Gastroesophageal sphincter (tissue), 4 donors: ENCODE results near the gene HOXD8. TPM values are rescaled to one million over a fixed set of nuclear protein-coding genes. Genes with fewer than 3 reads are reported as not detected.
A peak's percentile ranks its signal among the peaks of the same experiment; 100 is the strongest.

Experiments
- ATAC-seq: fragments of 150-250 bp; one replicate; pipeline ENCODE4 v1.9.1; 2016; ENCODE audit warnings: mild to moderate bottlenecking, moderate library complexity
- H3K27ac ChIP-seq, 4 donors: fragments of 200-600 bp; sonication (generic) in 3 of 4; 1 replicate in 3 of 4; 2 replicates in 1 of 4; pipeline ENCODE4 v1.5.1; 2016 to 2019
- H3K27me3 ChIP-seq: fragments of 200-600 bp; sonication (generic); one replicate; pipeline ENCODE4 v1.5.1; 2019
- H3K36me3 ChIP-seq, 2 donors: fragments of 200-600 bp; sonication (generic); one replicate each; pipeline ENCODE4 v1.5.1; 2019; ENCODE audit warnings: control low read depth in 1 of 2
- H3K4me1 ChIP-seq, 3 donors: fragments of 200-600 bp; sonication (generic); 1 replicate in 2 of 3; 2 replicates in 1 of 3; pipeline ENCODE4 v1.5.1; 2016 to 2019; ENCODE audit warnings: control low read depth in 2 of 3
- H3K4me3 ChIP-seq, 2 donors: fragments of 200-600 bp; sonication (generic); one replicate each; pipeline ENCODE4 v1.5.1; 2019; ENCODE audit warnings: mild to moderate bottlenecking in 1 of 2, moderate library complexity in 1 of 2
- H3K9me3 ChIP-seq, 3 donors: fragments of 200-600 bp; sonication (generic); one replicate each; pipeline ENCODE4 v1.5.1; 2017 to 2019; ENCODE audit warnings: control low read depth in 2 of 3
- CTCF ChIP-seq, 4 experiments: fragments of 200-600 bp in 2 of 4; fragments of 450-650 bp in 2 of 4; sonication (generic) in 1 of 4; IDR thresholded peaks; one replicate each; pipeline ENCODE4 v1.5.1; 2017 to 2019; ENCODE audit warnings: antibody characterized with exemption in 4 of 4, mild to moderate bottlenecking in 2 of 4, moderate library complexity in 2 of 4
- EP300 ChIP-seq: sonication (generic); formaldehyde crosslinking; IDR thresholded peaks from one replicate; pipeline ENCODE4 v1.6.1; 2017; ENCODE audit warnings: antibody characterized with exemption, mild to moderate bottlenecking
- POLR2A ChIP-seq, 2 donors: fragments of 450-650 bp; IDR thresholded peaks; one replicate each; pipeline ENCODE4 v1.6.1; 2017; ENCODE audit warnings: antibody characterized with exemption in 2 of 2, mild to moderate bottlenecking in 2 of 2, moderate library complexity in 1 of 2
- POLR2AphosphoS5 ChIP-seq: sonication (generic); formaldehyde crosslinking; IDR thresholded peaks from one replicate; pipeline ENCODE4 v1.6.1; 2017; ENCODE audit warnings: antibody characterized with exemption
- WGBS, 2 donors: methylation state at CpG; one replicate each; pipeline ENCODE4 v1.1.5; 2018; ENCODE audit warnings: low coverage in 1 of 2; 5-methylcytosine and 5-hydroxymethylcytosine counted together
- total RNA-seq, 4 donors: library from RNA; depleted of rRNA; stranded (reverse); fragments of >200 nt; gene quantifications; one replicate each; pipeline ENCODE4 v1.1.0, GENCODE V29; 2016

HOXD8 gene
- total RNA-seq, 4 donors from 2014 or later, result 2.3 to 6.9 (median 3.4) TPM

- Histone ChIP-seq H3K27ac (peak overlapping the region in 3 of 4 donors; percentile 50 to 59 (median 59)), H3K4me3 (peak overlapping the region in 1 of 2 donors; percentile 52), H3K36me3 (no peaks in the 10 kb centered on the region), H3K27me3 (peaks cover 98% of the 10 kb centered on the region), H3K4me1 (peaks cover 0 to 35% (median 15%) of the 10 kb centered on the region in 3 donors), H3K9me3 (no peaks in the 10 kb centered on the region)
- TF ChIP-seq POLR2AphosphoS5 (no peak), POLR2A (IDR thresholded peaks at IDR 0.05) (no peak), EP300 (no peak), CTCF (IDR thresholded peaks at IDR 0.05) (no peak)
- 15 to 24% methylated on average over 8 to 26 of the region's 28 CpGs for WGBS, 2 donors
- no peak for ATAC-seq
Observed at GRCh38 chr2:176138923-176139660, 9.6 kb downstream of the HOXD8 start.

GRCh38 chr2:176139661-176140512 is 10.4 kb downstream of the HOXD8 start:
- no peak for TF ChIP-seq EP300
- no peak for TF ChIP-seq POLR2AphosphoS5
- TF ChIP-seq CTCF (IDR thresholded peaks at IDR 0.05), result no peak
- TF ChIP-seq POLR2A (IDR thresholded peaks at IDR 0.05), result no peak
- Histone ChIP-seq H3K27me3 (peaks cover 95% of the 10 kb centered on the region), H3K4me3 (peak overlapping the region in 1 of 2 donors; percentile 52), H3K9me3 (no peaks in the 10 kb centered on the region), H3K4me1 (peaks cover 0 to 35% (median 15%) of the 10 kb centered on the region in 3 donors), H3K36me3 (no peaks in the 10 kb centered on the region), H3K27ac (peak overlapping the region in 3 of 4 donors; percentile 58 to 59 (median 59))
- WGBS, 2 donors, result 13 to 21% methylated on average over 23 to 34 of the region's 41 CpGs
- no peak for ATAC-seq

GRCh38 chr2:176140513-176141317 is 11.2 kb downstream of the HOXD8 start:
- no peaks in the 10 kb centered on the region for H3K36me3 ChIP-seq
- H3K4me1 ChIP-seq, result peaks cover 0 to 35% (median 15%) of the 10 kb centered on the region in 3 donors
- WGBS, 2 donors, result 37 to 41% methylated on average over 7 of the region's 48 CpGs
- H3K4me3 ChIP-seq, result peak overlapping the region; percentile 5 to 52
- peak; percentile 71 to 89 (median 88) for TF ChIP-seq CTCF (IDR thresholded peaks at IDR 0.05)
- TF ChIP-seq POLR2A (IDR thresholded peaks at IDR 0.05), result no peak
- ATAC-seq, result peak; percentile 81
- H3K27me3 ChIP-seq, result peaks cover 95% of the 10 kb centered on the region
- peak overlapping the region in 3 of 4 donors; percentile 58 to 59 (median 59) for H3K27ac ChIP-seq
- no peaks in the 10 kb centered on the region for H3K9me3 ChIP-seq

GRCh38 chr2:176142281-176142680 is 12.8 kb downstream of the HOXD8 start:
- Histone ChIP-seq H3K4me1 (peaks cover 0 to 23% (median 8%) of the 10 kb centered on the region in 3 donors), H3K27me3 (peaks cover 95% of the 10 kb centered on the region), H3K27ac (no peak overlapping the region), H3K4me3 (no peak overlapping the region), H3K9me3 (no peaks in the 10 kb centered on the region), H3K36me3 (no peaks in the 10 kb centered on the region)
- no peak for ATAC-seq
- WGBS, 2 donors, result 80% methylated on average over 1 of the region's 2 CpGs; no CpG with 5 or more reads in 1 of the 2 donors
- TF ChIP-seq POLR2AphosphoS5 (no peak), EP300 (no peak), POLR2A (IDR thresholded peaks at IDR 0.05) (no peak), CTCF (IDR thresholded peaks at IDR 0.05) (no peak)
